ENCODE measurements around the gene WDR35.

Gene WDR35

GRCh38 chr2:20011276-20012031 is 21.5 kb upstream of the WDR35 start:
- H3K4me3 ChIP-seq (ENCODE audit: low read depth, low read length) = no peak overlapping the region
- TF ChIP-seq CTCF (IDR thresholded peaks at IDR 0.05; ENCODE audit: low read depth, low read length) = no peak

GRCh38 chr2:20008703-20009102 is 18.8 kb upstream of the WDR35 start:
- H3K4me3 ChIP-seq (ENCODE audit: low read depth, low read length) = no peak overlapping the region
- TF ChIP-seq CTCF (IDR thresholded peaks at IDR 0.05; ENCODE audit: low read depth, low read length) = no peak

GRCh38 chr2:20005891-20006470 is 16.1 kb upstream of the WDR35 start:
- no peak overlapping the region for H3K4me3 ChIP-seq (ENCODE audit: low read depth, low read length)
- no peak for TF ChIP-seq CTCF (IDR thresholded peaks at IDR 0.05; ENCODE audit: low read depth, low read length)

- no peak for TF ChIP-seq CTCF (IDR thresholded peaks at IDR 0.05; ENCODE audit: low read depth, low read length)
- H3K4me3 ChIP-seq (ENCODE audit: low read depth, low read length) = no peak overlapping the region
Measured at GRCh38 chr2:20005067-20005627, 15.2 kb upstream of the WDR35 start.

GRCh38 chr2:20001361-20001863 is 11.5 kb upstream of the WDR35 start:
- TF ChIP-seq CTCF (IDR thresholded peaks at IDR 0.05; ENCODE audit: low read depth, low read length) = no peak
- H3K4me3 ChIP-seq (ENCODE audit: low read depth, low read length) = no peak overlapping the region

GRCh38 chr2:19993731-19994130 is 3.8 kb upstream of the WDR35 start:
- TF ChIP-seq CTCF (IDR thresholded peaks at IDR 0.05; ENCODE audit: low read depth, low read length) = no peak

GRCh38 chr2:19991895-19992294 is 2.0 kb upstream of the WDR35 start:
- H3K4me3 ChIP-seq (ENCODE audit: low read depth, low read length) = no peak overlapping the region
- no peak for TF ChIP-seq CTCF (IDR thresholded peaks at IDR 0.05; ENCODE audit: low read depth, low read length)

More at GRCh38 chr2:19993731-19994130, 3.8 kb upstream of the WDR35 start:
- no peak overlapping the region for H3K4me3 ChIP-seq (ENCODE audit: low read depth, low read length)

Data from WI38 (cell line).